GM18520 (cell line): ENCODE results near the gene RPRM.
"Not testable (repeated sequence)": the region's sequence is repeated elsewhere in the genome, so short reads cannot be mapped to it uniquely, and the experiment has no call there.

Experiments
- ATAC-seq: cut with Tn5 transposase; IDR thresholded peaks from one replicate; pipeline ENCODE4 v1.9.1; 2021; ENCODE audit not compliant: unreplicated experiment

RPRM gene

DNA sequence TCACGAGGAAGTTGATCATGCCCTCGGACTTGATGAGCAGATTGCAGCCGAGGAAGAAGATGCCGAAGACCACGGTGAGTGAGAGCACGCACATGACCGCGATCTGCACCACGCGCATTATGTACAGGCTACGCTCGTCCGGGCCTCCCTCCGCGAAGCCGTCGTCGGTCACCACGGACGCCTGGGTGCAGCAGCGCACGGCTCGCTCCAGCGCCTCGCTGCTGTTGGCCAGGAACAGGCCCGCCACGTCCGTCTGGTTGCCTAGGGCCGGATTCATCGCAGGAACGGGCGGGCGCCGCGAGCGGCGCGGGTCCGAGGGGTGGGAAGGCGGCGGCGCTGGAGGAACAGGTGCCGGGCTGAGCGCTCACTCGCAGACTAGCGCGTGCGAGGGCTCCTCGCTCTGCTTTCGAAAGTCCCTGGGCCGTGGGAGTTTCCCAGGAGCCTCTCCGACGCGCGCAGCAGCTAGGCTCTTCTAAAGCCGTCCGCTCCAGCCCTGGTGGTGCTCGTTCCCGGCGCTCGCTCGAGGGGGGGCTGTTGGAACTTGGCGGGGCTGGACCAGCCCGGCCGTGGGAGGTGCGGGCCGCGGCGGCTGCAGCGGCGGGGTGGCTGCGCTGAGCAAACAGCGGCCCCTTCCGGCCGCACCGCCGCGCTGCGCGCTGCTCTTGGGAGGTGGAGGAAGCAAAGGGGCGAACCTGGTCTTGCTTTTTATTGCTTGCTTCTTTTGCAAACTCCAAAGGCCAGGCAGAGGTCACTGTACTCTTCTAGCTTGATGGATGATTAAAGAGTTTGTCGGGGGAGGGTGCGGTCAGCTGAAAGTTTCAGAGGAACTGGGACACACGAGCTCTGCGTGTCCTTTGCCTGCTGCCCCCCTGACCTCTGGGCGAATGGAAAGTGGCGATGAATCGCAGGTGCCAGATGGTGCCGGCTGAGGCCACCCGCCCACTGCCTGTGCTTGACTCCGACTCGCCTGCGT, at the start of gene RPRM:
Gene RPRM, minus strand, starts transcription at position 474 of the 973 bp plus-strand sequence. Its CDS starts 197 bp downstream, at position 277.
- peak; percentile 69 for ATAC-seq

- no peak for ATAC-seq
Observed at GRCh38 chr2:153519257-153519875, 40.8 kb upstream of the RPRM start.

DNA sequence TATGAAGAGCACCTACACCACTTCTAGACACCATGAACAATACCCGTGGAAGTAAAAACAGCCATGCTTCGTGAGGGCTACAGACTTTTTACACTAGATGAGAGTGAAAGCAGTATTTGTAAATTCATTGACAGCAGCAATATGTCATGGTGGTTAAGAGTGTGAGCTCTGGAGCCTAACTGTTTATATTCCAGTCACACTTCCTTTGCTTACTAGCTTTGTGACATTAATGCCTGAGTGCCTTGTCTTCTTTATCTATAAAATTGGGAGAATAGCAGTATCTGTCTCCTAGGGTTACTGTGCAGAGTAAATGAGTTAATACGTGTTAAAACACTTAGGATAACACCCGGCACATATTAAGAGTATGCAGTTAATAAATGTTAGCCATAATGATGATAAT, 33.8 kb upstream of the RPRM start:
- no peak for ATAC-seq

GRCh38 chr2:153510996-153511395, 32.4 kb upstream of the RPRM start:
- no peak for ATAC-seq

GRCh38 chr2:153509133-153509532, 30.6 kb upstream of the RPRM start:
- no peak for ATAC-seq

DNA sequence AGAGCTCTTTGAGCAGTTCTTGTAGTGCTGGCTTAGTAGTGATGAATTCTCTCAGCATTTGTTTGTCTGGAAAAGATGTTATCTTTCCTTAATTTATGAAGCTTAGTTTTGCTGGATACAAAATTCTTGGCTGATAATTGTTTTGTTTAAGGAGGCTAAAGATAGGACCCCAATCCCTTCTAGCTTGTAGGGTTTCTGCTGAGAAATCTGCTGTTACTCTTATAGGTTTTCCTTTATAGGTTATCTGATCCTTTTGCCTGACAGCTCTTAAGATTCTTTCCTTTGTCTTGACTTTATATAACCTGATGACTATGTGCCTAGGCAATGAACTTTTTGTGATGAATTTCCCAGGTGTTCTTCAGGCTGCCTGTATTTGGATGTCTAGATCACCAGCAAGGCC, 27.9 kb upstream of the RPRM start:
- not testable (repeated sequence) for ATAC-seq

GRCh38 chr2:153499439-153499838, 20.9 kb upstream of the RPRM start:
- ATAC-seq, result no peak

DNA sequence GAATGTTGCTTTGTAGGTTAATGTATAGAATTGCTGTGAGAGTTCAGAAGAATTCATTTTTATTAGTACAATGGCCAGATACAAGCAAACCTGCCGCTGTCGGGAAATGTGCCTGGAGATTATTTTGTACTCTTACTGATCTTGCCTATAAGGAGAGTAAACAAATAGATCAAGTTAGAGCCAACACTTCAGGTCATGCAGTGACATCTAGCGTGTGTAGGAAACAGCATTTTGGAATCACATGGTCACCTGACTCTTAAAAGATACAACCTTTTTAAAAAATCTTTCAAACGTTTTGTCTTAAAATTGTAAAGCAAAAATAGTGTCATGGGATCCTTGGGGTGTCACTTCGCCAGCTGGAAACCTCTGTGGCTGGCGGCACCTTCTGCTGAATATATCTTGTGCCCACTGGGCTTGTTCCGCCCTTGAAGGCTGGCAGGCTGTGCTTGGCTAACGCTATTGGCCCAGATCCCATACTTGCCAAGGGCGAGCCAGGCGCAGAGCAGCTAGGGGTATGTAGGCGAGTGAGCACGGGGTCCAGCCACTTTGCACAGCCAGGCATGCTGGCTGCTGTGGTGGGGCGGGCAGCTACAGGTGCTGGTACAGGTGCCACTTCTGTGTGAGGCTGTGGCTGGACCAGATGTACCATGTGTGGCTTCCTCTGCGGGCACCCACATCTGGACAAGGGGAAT, 19.5 kb upstream of the RPRM start:
- ATAC-seq, result no peak

DNA sequence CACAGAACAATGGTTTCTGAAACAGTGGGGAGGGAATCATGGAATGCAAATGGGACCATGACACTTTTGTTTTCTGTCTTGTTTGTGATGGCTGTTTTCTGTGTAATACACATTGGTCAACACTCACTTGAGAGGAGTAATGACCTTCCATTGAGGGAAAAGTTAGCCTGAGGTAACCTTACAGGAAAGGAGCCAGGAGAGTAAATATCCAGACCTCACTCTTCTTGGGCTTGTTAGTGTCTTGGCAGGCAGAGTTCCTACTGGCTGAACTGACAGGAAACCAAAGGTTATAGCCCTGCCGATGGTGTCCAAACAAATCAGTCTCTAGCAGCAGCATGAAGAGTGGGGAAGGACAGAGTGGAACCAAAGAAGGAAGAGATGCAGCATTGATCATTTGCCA, 17.2 kb upstream of the RPRM start:
- no peak for ATAC-seq

- peak; percentile 48 for ATAC-seq
Observed at GRCh38 chr2:153488072-153488471, 9.5 kb upstream of the RPRM start.

- ATAC-seq, result no peak
Observed at GRCh38 chr2:153487448-153487847, 8.9 kb upstream of the RPRM start.

GRCh38 chr2:153479573-153479972, 1.0 kb upstream of the RPRM start:
- no peak for ATAC-seq

- ATAC-seq, result no peak
Observed at GRCh38 chr2:153477636-153478288, 800 bp downstream of the RPRM start.

- ATAC-seq, result no peak
Observed at GRCh38 chr2:153476816-153477635, 1.5 kb downstream of the RPRM start.

GRCh38 chr2:153476491-153476815, 2.1 kb downstream of the RPRM start:
- ATAC-seq, result no peak

DNA sequence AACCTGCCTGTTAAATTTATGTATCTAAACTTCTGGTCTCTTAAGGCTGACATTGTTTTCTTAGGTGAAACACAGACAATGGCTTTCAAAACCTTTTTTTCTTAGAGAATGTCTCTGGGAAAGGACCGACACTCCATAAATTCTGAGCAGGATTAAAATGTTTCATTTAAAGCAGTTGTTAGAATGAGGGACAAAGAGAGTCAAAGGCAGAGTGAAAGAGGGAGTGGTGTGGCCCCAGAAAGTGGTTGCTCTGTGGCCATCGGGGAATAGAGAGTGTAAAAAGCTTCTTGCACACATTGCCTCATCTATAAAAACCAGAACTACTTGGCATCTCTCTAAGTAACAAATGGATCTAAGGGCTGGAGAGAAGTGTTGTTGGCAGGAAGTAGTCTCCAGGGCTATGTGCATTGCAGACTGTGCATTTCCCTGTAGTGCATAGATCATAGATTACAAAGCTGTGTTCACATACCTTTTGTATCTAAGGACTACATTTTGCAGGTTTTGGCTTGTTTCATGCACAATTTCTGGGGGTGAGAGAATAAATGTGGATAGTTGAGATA, 3.6 kb downstream of the RPRM start:
- no peak for ATAC-seq

DNA sequence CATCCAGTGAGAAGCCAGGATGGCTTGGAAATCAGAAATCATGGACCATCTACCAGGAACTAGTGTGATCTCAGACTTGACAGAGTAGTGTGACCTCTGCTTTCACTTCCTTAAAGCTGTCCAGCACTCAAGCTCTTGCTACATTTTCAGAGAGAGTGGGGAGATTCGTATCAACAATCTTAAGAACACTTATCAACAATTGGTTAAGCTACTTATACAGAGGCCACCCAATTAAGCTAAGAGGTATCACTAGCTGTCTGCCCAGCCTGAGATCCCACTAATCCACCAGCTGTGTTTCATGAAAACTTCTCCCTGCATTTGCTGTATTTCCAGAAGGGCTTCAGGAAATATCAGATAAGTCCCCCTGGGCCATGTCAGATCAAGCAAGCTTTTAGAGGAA, 4.2 kb downstream of the RPRM start:
- no peak for ATAC-seq

DNA sequence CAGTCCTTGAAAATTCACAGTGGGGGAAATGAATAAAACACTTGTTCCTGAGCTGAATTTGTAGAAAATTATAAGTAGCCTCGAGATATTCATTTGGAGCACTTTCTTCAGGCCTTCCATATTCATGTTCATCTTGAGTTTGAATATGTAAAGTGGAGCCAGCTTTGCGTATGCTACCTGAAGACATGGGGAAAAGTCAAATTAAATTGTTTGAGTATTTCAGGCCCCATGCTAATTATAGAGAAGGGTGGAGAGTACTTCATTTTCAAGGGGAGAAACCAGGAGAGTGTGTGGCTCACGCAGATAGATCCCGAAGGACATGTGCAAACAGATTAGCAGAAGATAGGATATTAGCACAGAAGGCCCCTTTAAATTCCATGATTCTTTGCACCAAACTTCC, 7.7 kb downstream of the RPRM start:
- no peak for ATAC-seq

DNA sequence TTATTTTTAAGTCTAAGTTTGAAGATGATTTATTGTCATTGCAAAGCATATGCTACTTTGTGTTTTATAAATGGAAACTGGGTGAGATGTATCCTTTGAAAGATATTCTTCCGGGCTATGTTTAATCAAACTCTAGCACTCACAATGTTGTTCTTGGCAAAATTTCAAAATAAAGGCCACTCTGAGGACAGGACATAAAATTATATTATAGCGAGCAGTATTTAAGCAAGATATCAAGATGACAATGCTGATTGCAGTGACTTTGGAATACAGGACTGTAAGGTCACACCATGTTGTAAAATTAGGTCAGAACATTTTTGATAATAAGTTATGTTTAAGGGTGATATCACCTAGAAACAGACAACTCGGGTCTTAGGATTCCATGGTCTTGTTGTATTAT, 14.2 kb downstream of the RPRM start:
- ATAC-seq, result no peak

- ATAC-seq, result no peak
Observed at GRCh38 chr2:153462338-153462859, 16.2 kb downstream of the RPRM start.
